ENCODE results near the gene CTSO.
"Not testable (repeated sequence)": the region's sequence is repeated elsewhere in the genome, so short reads cannot be mapped to it uniquely, and the experiment has no call there.

Gene CTSO

DNA sequence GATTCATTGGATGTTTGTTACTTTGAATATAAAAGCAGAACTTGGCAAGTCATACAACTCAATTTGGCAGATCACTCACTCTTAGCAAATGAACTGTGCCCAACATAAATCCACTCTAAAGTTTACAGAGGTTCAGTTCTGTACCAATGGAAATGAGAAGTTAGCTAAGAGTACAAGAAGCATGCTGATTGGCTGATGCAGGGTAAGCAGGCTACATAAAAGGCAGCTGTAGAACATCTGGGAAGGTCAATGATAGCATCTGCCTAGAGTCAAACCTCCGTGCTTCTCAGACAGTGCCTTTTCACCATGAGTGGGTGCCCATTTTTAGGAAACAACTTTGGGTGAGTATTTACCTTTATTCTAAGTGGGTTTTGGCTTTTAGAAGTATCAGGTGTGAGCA is 50.2 kb downstream of the CTSO start, which contains the start of gene TDO2:
TSS of gene TDO2 (plus strand) at position 244 of the 400 bp plus-strand sequence. CDS start at position 307, 63 bp downstream.
- no peaks in the 10 kb centered on the region for H3K9me3 ChIP-seq (ENCODE audit: severe bottlenecking)
- no peak within 1 kb of the TSS for H3K27ac ChIP-seq
- no peaks in the 10 kb centered on the region for H3K27me3 ChIP-seq (ENCODE audit: insufficient read depth, low read depth, severe bottlenecking)
- H3K36me3 ChIP-seq, result no peaks in the 10 kb centered on the region
- TF ChIP-seq, protein P1, sequence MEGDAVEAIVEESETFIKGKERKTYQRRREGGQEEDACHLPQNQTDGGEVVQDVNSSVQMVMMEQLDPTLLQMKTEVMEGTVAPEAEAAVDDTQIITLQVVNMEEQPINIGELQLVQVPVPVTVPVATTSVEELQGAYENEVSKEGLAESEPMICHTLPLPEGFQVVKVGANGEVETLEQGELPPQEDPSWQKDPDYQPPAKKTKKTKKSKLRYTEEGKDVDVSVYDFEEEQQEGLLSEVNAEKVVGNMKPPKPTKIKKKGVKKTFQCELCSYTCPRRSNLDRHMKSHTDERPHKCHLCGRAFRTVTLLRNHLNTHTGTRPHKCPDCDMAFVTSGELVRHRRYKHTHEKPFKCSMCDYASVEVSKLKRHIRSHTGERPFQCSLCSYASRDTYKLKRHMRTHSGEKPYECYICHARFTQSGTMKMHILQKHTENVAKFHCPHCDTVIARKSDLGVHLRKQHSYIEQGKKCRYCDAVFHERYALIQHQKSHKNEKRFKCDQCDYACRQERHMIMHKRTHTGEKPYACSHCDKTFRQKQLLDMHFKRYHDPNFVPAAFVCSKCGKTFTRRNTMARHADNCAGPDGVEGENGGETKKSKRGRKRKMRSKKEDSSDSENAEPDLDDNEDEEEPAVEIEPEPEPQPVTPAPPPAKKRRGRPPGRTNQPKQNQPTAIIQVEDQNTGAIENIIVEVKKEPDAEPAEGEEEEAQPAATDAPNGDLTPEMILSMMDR (IDR thresholded peaks at IDR 0.05; ENCODE audit: low read depth, low read length), result no peak
- DNase-seq, result no peak
- no peak within 1 kb of the TSS for H3K4me3 ChIP-seq (ENCODE audit: low read depth, low read length)

DNA sequence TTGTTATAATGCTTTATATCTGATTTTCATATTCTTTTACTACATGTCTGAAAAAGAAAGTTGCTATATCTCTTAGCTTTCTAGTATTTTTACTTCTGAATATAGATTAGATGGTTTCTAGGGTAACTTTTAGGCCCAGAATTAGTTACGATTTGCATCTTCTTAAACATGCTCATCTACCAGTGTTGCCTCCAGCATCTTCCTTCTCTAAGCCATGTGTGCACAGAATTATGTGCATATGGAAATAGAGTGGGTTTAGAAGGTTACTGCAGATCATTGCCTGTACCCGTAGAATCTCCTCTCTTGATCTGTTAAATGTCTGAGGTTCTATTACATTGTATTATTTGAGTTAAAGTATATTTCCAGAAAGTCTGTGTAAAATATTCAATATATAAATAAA is 52.7 kb downstream of the CTSO start:
- no peak for DNase-seq
- TF ChIP-seq, protein P1 (IDR thresholded peaks at IDR 0.05; ENCODE audit: low read depth, low read length), result no peak
- no peaks in the 10 kb centered on the region for H3K27me3 ChIP-seq (ENCODE audit: insufficient read depth, low read depth, severe bottlenecking)
- H3K36me3 ChIP-seq, result no peaks in the 10 kb centered on the region
- peaks cover 2% of the 10 kb centered on the region for H3K9me3 ChIP-seq (ENCODE audit: severe bottlenecking)
- no peak overlapping the region for H3K4me3 ChIP-seq (ENCODE audit: low read depth, low read length)
- no peak overlapping the region for H3K27ac ChIP-seq

DNA sequence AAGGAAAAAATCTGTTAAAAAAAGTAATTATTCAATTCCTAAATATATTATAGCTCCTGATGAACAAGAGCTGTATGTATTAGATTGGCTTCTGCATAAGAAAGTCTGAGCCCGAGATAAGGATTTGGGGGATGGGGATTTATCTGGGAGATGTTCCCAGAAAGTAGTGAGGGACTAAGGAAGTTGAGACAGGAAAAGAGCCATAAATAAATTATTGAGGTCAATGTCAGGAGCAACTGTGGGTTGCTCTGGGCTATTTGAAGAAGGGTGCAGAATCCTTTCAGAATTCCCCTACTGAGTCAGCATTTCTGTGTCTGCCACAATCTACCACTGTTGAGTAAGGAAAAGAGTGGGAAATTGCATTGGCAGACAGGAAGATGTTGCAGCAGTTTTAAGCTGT is 53.3 kb downstream of the CTSO start:
- no peak overlapping the region for H3K27ac ChIP-seq
- H3K27me3 ChIP-seq (ENCODE audit: insufficient read depth, low read depth, severe bottlenecking), result no peaks in the 10 kb centered on the region
- H3K4me3 ChIP-seq (ENCODE audit: low read depth, low read length), result no peak overlapping the region
- no peak for DNase-seq
- peaks cover 2% of the 10 kb centered on the region for H3K9me3 ChIP-seq (ENCODE audit: severe bottlenecking)
- no peaks in the 10 kb centered on the region for H3K36me3 ChIP-seq
- TF ChIP-seq, protein P1 (IDR thresholded peaks at IDR 0.05; ENCODE audit: low read depth, low read length), result no peak

DNA sequence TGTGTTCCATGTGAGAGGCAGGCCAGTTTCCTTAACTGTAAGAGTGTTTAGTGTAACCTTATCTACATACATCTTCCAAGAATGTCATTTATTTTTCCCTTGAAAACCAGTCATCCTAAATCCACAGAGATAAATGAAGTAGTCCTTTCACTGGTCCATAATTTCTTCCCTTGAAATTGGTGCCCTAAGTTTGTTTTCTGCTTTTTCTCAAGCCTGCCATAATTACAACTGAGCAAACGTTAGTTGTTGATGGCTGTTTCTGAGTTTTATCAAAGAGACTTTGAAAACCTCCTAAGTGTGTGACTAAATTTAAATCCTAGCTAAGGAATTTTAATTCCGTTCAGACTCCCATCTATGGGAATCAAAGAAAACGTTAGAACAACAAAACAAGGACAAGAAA is 53.8 kb downstream of the CTSO start:
- Histone ChIP-seq H3K27me3 (ENCODE audit: insufficient read depth, low read depth, severe bottlenecking) (no peaks in the 10 kb centered on the region), H3K36me3 (no peaks in the 10 kb centered on the region), H3K27ac (no peak overlapping the region), H3K9me3 (ENCODE audit: severe bottlenecking) (peaks cover 2% of the 10 kb centered on the region), H3K4me3 (ENCODE audit: low read depth, low read length) (no peak overlapping the region)
- TF ChIP-seq, protein P1 (IDR thresholded peaks at IDR 0.05; ENCODE audit: low read depth, low read length), result no peak
- DNase-seq, result no peak

DNA sequence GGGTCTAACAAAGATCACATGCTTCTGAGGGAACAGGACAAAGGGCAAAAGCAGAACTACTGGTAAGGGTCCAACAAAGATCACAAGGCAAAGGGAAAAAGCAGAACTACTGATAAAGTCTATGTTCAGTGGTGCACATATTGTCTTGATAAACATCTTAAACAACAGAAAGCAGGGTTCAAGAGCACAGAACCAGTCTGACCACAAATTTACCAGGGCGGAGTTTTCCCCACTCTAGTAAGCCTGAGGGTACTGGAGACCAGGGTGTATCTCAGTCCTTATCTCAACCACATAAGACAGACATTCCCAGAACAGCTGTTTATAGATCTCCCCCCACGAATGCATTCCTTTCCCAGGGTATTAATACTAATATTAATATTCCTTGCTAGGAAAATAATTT is 55.3 kb downstream of the CTSO start:
- not testable (repeated sequence) for H3K27ac ChIP-seq; H3K4me3 ChIP-seq (ENCODE audit: low read depth, low read length); DNase-seq; H3K36me3 ChIP-seq; H3K27me3 ChIP-seq (ENCODE audit: insufficient read depth, low read depth, severe bottlenecking); H3K9me3 ChIP-seq (ENCODE audit: severe bottlenecking)

DNA sequence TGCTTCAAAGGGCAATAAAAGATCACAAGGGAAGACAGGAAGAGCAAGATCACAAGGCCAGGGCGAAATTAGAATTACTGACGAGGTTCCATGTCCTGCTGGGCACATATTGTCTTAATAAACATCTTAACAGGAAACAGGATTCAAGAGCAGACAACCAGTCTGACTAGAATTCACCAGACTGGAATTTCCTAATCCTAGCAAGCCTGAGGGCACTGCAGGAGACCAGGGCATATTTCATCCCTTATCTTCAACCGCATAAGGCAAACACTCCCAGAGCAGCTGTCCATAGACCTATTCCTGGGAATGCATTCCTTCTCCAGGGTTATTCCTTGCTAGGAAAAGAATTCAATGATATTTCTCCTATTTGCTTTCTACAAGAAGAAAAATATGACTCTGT is 62.6 kb downstream of the CTSO start:
- TF ChIP-seq, protein P1 (IDR thresholded peaks at IDR 0.05; ENCODE audit: low read depth, low read length), result no peak
- H3K27ac ChIP-seq, result no peak overlapping the region
- no peaks in the 10 kb centered on the region for H3K36me3 ChIP-seq
- H3K4me3 ChIP-seq (ENCODE audit: low read depth, low read length), result no peak overlapping the region
- peaks cover 3% of the 10 kb centered on the region for H3K9me3 ChIP-seq (ENCODE audit: severe bottlenecking)
- no peaks in the 10 kb centered on the region for H3K27me3 ChIP-seq (ENCODE audit: insufficient read depth, low read depth, severe bottlenecking)
- no peak for DNase-seq
